ENCODE measurements around the gene SKIC8.

Gene SKIC8

DNA sequence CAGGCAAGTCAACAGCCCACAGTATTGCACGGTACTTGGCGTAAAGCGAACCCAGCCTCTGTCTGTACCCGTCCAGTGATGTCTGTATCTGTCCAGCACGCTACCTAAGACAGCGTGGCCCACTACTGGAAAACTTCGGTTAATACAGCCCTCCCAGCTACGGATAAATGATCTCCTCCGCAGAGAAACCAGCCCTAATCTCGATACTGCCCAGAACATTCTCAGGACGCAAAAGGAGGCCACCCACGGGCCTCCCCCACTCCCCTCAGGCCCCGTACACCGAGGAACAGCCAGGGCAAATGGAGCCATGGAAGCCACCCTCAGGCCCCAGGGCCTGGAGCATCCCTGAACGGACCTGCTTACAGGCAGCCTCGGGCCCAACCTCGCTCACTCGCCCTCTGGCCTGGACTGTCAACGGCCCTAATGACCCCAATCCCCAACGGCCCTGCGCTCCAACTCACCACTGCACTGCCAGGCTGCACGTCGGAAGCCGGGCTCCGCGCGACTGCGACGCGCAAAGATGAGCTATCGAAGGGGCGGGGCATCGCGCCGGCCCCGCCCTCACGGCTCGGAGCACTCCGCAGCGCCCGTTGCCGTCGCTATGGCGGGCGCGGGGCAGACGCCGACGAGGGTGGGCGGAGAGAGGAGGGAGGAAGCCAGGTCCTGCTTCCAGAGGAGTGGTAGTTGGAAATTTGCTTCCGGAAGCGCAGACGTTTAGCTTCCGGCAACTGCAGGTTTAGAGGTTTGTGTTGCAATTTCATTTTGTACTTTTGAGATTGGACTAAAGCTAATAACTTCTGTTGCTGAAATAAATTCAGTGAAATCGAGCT is at the start of gene SKIC8:
TSS of gene SKIC8 (minus strand) at position 509 of the 830 bp plus-strand sequence. CDS start 3,923 bp downstream, outside the sequence.
- DNase-seq (ENCODE audit: low spot score), result peak; percentile 89

DNA sequence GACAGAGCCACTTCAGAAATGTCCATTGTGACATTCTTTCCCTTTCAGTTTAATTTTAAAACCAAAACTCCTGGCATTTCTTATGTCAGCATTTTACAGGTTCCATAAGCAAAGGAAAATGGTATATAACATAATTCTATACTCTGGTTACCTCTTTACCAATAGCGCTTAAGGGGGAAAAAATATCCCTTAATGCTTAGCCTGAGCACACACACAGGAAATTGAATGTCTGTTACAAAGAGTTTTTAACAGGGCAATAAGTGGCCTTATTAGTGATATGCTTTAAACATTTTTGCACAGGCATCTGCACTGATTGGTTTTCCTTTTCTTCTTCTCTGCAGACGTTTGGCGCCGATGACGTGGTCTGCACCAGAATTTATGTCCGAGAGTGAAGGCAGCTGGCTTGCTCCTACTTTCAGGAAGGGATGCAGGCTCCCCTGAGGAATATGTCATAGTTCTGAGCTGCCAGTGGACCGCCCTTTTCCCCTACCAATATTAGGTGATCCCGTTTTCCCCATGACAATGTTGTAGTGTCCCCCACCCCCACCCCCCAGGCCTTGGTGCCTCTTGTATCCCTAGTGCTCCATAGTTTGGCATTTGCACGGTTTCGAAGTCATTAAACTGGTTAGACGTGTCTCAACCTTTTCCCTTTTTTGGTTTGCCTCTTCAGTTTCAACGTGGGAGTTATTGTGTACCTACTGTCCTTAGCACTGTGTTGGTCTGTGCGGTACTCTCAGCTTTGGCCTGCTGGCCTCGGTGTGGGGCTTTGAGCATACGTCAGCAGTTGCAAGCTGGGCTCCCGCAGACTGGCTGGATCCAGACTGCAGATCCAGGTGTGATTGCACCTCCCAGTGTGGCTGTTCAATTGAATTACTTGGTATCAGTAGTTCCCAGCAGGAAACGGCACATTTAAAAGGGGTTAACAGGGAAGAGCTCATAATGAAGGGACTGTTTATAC is 48.5 kb upstream of the SKIC8 start:
- no peak for DNase-seq (ENCODE audit: low spot score)

DNA sequence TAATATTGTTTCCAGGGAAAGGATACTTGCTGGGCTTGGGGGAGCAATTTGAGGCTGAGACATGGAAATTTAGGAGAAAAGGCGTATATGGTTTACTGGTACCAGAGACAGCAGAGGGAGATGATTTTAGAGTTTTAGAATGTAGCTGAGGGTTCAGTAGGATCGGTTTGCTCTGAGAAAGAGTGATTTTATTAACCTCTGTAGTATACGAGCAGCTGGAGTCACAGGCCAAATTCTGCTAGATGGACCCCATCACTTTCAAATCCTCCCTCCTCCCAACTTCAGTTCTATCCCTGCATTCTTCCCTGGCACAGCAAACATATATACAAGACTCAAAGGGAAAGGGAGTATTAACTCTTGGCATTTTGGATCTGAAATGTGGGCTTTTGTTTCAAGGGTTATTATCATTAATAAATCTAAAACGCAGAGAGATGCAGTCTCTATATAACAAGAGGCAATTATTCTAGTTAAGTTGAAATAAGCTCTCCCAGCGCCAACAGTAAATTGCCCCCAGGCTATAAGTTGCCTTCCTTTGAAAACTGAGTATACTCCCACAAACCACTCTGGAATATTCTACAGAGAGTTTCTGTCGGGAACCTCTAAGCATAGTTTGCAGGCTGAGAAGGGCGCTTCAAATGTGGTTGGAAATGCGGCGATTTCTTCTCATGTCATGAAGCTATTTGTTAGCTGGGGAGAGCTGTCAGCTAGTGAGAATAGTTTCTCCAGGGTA is 46.2 kb upstream of the SKIC8 start:
- DNase-seq (ENCODE audit: low spot score), result no peak

DNA sequence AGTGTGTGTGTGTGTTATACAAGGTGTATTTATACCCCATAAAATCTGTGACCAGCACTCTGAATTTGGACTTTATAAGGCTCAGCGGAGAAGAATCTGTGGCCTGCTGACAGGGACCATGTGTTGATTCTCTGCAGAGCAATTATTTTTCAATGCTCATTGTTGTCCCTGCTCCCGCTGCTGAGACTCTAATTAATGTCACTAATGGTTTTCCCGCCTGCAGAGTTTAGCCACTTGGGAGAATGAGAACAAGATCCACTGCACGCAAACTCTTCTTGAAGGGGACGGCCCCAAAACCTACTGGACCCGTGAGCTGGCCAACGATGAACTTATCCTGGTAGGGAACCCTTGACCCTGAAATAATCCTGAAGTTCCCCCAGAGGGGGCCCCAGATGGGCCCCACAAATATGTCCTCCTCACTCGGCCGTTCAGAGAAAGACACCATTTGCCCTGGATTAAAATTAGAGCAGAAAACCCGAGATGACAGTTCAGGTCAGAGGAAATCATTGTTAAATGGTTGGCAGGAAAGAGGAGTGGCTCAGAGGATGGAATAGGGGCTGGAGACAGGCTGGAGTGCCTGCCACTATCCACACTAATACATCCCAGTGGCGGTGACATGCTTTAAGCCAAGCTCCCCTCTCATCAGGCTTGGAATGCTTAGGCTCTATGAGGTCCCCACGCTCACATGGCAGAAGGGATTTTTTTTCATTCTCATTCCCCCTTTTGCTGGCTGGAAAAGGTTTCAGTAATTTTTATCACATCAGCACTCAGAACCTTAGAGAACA is 44.1 kb upstream of the SKIC8 start:
- DNase-seq (ENCODE audit: low spot score), result no peak

DNA sequence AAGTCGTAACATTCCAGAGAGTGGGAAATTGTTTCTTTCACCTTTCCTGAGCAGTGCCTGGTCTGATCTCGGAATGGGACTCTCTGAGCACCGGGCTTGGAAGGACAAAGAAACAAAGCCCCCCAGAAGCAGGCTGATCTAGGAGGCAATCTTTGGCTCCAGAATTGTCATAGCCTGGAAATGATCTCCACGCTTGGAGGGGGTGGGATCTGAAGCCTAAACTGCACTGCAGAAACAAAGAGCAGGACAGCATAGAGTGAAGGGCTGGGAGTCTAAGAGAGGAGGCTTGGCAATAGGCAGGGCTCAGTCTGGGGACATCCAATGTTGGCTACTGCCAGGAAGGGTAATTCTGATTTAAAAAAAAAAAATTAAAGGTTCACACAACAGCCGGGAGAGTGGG is 42.6 kb upstream of the SKIC8 start:
- DNase-seq (ENCODE audit: low spot score), result no peak

DNA sequence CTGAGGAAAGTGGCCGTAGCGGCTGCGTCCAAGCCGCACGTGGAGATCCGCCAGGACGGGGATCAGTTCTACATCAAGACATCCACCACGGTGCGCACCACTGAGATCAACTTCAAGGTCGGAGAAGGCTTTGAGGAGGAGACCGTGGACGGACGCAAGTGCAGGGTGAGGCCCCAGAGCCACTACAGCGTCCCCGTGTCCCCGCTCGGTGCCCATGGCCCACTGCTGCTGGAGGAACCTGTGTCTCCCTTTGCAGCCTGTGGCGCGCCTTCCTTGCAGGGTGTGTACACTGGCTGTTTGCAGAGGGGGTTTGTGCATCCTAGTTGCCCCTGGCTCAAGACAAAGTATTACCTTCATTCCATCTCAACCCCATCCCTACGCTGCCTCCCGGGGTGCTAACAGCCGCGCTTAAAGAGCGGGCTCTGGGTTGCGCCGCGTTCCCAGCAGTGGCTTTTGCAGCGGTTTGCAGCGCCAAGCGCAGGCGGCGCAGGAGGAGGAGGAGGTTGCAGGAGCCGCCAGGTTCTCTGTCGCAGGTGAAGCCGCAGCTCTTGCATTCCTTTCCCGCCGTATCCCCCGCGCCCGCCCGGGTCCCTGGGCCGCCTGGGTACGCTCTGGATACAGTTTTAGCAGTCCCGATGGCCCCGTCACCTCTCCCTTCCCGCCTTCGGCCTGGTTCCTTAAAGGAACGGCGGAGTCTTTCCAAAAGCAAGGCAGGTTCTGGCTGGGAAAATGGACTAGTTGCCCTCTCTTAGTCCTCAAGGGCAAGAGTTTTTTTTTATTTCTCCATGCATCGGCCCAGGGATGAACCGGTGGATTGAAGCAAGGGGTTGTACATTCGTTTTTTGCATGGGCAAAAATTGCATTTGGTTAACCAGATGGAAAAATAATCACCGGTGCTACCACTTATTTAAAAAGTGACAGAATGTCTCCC is 41.9 kb upstream of the SKIC8 start:
- DNase-seq (ENCODE audit: low spot score), result no peak

DNA sequence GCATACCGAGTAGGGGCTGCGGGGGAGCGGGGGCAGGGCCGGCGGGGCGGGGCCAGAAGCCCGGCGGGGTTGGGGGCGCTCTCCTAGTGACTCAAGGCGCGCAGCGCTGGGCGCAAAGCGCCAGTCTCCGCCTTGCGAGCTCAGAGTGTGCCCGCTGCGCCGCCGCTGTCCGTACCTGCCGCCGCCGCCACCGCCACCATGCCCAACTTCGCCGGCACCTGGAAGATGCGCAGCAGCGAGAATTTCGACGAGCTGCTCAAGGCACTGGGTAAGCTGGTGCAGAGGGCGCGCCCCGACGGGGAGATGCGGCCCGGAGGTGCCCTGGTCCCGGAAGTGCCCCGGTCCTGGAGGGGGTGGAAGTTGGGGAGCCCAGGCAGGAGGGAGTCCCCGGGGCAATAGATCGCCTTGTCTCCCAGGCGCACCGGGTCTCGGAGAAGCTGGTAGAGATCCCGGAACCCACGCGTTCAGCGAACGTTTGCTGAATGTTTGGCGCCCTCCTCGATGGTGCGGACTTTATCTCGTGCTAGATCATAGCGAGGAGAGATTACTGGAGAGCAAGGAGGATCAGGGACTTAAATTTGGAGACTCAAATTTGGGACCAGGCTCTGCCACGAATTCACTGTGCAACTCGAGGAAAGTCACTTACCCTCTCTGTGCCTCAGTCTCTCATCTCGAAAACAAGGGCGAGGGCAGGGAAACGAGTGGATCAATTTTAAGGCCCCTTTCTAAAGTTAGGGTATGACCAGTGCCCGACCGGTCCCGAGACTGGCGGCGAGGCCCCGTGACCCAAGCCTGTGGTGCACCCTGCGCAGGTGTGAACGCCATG is 41.0 kb upstream of the SKIC8 start, which contains the start of gene CRABP1:
TSS of gene CRABP1 (plus strand) at position 123 of the 826 bp plus-strand sequence. CDS start at position 199, 76 bp downstream.
- DNase-seq (ENCODE audit: low spot score), result no peak

DNA sequence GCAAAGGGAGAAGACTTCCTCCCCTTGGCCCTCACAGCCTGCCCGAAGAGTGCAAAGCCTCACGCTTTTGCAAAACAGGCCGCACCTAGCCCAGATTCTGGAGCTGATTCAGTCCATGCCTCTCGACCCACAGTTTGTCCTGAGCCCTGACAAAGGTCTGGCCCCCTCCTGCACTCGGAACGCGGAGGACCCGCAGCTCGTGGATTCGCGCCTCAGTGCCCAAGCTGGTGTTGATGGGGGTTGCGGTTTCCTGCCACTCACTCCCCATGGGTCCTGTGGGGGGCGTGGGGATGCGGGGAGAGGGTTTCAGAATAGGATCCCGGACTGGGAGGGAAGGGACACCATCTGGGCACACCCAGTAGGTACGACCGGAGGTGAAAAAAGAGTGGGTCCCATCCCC is 40.1 kb upstream of the SKIC8 start:
- DNase-seq (ENCODE audit: low spot score), result no peak

DNA sequence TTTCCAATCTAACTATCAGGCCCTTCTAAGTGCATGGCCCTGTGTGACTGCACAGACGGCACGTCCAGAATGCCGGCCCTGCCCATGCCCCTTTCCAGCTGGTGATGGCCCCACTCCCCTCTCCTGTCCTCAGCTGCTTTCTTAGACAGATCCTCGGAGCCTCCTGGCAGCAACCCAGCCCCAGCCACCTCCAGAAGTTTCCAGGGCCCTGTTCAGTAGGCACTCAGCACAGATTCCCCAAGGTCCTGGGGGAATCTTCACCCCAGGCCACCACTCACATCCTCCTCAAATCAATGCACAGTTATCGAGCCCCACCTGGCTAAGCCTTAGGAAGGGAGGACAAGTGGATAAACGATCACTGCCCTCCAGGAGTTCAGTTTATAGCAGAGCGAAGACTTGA is 39.4 kb upstream of the SKIC8 start:
- DNase-seq (ENCODE audit: low spot score), result no peak

DNA sequence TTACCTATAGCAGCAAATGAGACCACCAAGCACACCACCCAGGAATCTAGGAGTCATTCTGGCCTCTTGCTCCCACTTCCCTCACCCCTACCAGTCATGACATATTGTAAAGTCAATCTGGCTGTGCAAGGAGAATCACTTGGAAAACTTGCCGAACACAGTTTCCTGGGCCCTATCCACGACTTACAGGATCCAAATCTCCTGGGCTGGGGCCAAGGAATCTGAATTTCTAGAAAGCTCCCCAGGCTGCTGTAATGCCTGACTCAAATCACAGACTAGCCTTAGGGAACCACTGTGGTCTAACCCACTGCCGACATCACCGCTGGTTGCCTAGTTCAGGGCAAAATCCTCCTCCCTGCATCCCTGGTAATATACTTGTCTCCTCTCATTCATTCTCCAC is 36.6 kb upstream of the SKIC8 start:
- no peak for DNase-seq (ENCODE audit: low spot score)

DNA sequence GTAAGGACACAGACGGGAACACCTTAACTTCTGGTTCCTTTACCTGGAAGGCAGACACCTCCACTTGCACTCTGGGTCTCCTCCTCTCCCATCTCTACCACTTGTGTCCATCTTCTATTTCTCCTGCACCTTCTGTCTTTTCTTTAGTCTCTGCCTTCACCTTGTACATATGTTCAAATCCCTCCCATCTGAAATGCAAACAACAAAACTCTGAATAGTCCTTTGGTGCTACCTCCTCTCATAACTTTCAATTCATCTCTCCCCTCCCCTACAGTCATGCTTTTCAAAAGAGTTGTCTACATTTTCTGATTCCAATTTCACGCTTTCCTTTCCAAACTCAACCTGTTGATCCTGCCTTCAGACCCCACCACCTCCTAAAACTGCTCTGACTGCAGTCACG is 35.4 kb upstream of the SKIC8 start:
- DNase-seq (ENCODE audit: low spot score), result no peak

DNA sequence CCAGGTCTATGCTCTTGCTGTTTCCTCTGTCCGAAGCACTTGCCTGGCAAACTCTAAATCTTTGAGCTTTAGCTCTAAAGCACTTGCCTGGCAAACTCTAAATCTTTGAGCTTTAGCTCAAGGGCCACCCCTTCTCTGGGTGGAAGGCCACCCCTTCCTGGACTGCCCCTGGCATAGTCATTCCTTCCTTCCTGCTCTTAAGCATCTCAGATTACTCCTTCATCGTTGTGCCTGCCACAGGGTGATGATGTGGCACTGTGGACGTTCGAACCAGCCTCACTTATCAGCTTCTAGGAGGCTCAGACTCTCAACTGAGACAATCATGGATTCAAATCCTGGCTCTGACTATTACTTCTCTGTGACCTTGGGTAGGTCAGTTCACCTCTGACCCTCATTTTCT is 30.2 kb upstream of the SKIC8 start:
- DNase-seq (ENCODE audit: low spot score), result no peak

DNA sequence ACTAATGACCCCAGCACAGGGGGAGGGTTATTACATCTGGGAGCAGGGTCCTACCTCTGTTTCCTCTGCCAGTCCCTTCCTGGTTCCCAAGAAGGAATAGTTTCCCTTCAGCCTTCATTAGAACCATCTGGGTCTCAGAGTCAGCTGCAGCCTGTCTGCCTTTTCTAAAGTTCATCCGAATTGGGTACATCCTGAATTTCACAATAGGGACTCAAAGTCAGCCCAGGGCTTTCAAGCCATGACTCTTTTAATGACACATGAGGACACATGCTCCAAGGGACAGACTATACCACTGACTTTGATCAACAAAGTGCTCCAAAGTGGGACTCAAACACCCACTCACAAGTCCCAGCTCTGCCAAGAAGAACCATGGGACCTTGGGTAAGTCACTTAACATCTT is 28.1 kb upstream of the SKIC8 start:
- DNase-seq (ENCODE audit: low spot score), result no peak

DNA sequence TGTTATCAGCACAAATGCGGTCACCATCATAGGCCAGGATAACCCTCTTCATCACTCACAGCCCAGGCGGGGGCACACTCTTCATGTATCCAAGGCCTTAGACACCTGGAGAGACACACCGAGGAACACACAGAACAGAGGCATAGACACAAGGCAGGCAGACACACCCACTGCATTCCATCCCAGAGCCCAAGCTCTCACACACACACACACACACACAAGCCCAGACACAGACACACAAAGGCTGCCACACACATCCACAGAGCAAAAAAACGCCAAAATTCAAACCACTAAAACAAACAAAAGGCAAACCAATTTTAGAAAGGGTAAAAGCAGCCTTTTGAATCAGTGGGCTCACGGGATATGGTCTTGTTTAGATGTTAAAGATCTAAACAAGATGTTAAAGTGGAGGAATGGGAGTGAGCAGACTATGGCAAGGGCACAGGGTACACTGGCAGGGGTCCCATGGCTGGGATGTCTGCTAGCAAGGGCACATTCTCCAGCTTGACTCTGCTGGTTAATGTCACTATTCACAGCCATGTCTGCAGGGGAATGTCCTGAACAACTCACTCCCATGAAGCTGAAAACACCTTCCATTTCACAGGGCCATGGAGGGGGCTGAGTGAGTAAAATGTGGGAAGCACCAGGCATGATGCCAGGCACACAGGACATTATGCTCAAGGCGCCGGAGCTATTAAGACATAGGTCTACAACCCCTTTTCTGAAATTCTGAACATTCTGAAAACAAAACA is 25.9 kb upstream of the SKIC8 start:
- DNase-seq (ENCODE audit: low spot score), result no peak

DNA sequence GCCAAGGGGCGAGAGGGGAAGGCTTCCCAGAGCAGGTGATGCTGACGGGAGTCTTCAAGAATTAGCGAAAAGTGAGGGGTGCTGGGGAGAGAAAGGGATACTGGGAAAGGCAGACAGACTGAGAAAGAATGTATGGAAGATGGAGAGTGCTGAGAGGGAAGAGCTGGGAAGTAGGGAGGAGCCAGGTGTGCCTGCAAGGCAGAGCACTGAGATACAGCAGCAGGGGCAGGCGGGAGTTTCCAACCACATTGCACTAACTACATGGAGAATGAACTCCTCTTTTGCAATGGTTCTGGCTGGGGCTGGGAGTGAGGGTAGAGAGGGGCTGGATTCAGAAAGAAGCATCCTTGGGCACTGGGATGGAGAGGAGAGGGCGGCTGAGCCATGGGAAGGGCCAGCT is 24.7 kb upstream of the SKIC8 start:
- DNase-seq (ENCODE audit: low spot score), result no peak

DNA sequence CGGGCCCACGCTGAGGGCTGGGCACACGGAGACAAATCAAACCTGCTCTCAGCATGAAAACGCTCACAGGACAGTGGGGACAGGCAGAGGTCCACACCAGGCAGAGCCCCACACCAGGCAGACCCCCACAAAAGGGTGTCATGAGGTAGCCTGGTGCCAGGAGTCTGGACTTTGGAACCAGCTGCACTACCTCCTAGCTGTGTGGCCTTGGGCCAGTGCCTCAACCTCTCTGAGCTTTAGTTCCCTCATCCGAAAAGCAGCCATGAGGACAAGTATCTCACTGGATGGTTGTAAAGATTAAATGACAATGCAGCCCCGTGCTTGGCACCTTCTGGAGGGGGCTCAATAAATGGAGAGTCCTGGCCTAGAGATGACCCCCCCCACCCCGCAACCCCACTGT is 24.3 kb upstream of the SKIC8 start:
- DNase-seq (ENCODE audit: low spot score), result no peak

DNA sequence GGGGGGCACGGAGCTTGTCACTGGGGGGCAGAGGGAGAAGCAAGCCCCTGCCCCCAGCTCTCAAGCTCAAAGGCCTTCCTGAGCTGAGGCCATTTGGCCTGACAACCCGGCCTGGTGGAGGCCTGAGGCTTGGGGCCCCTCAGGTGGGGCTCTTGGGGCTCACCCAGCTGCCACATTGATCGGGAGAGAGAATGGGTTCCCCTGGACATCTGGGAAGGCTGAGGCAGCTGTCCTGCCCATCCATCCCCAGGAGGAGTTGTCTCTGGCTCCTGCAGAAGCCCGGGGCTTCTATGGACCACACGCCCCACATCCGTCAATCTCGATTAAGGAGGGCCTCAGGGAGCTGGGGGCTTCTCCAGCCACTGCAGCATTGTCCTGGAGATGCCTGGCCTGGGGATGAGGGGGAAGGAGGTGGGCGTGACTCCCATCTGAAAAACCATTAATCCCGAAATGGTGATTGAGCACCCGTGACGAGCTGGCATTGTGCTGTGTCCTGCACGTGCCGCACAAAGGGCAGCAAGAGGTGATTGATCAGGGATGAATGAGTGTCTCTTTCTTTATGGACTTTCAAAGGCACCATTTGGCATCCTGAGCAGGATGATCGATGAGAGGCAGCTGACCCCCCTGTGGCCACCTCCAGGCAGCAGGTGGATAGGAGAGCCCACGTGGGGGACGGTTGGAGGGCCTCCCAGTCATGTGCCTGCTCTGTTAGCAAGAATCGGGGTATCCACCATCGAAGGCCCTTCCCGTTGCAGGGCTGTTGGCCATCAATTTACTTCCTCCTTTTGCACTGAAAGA is 23.5 kb upstream of the SKIC8 start:
- DNase-seq (ENCODE audit: low spot score), result no peak

DNA sequence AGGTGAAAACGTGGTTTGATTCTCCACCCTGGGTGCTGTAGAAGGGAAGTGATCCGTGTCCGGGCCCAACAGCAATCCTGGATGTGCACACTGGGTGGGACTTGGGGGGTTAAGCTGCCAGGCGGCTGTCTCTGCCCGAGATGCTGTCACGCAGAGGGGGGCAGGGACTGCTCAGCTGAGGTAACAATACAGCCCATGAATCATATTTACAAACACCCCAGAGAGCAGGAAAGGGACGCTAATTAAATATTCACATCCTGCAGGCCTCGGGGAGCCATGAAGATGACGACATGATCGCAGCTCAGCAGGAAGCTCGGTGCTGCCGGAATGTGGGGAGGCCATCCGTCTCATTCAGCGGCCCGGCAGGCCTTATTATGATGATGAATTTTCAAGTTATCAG is 22.8 kb upstream of the SKIC8 start:
- no peak for DNase-seq (ENCODE audit: low spot score)

All from CD4-positive, alpha-beta T cell treated with Interleukin-6 at 100 ng/mL for 8 hours (primary cell).